ENCODE measurements around the gene FAXC.
A peak's percentile ranks its signal among the peaks of the same experiment; 100 is the strongest.
"Not testable (repeated sequence)": the region's sequence is repeated elsewhere in the genome, so short reads cannot be mapped to it uniquely, and the experiment has no call there.

Gene FAXC

GRCh38 chr6:99285881-99286280, 63.6 kb downstream of the FAXC start:
- DNase-seq = no peak

GRCh38 chr6:99282479-99283062, 66.9 kb downstream of the FAXC start:
- DNase-seq = peak; percentile 12

- DNase-seq = no peak
Measured at GRCh38 chr6:99276747-99277146, 72.7 kb downstream of the FAXC start.

GRCh38 chr6:99270826-99271225, 78.6 kb downstream of the FAXC start:
- DNase-seq = no peak

DNA sequence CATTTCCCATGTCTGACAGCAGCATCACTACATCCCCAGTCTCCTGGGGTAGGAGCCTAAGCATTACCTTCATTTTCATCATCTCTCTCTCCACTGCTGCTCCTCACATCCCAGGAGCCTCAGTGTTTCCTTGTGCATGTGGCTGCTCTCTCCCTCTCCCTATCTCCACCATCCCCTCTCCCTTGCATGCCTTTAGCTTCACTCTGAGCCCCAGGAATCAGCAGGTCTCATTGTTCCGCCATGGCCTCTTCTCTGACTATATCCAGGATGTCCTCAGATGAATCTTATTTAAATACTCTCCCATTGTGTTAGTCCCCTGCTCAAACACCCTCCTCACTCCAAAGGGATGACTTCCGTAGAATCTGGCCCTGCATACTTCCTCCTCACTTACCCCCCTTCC, 79.4 kb downstream of the FAXC start:
- no peak for DNase-seq

DNA sequence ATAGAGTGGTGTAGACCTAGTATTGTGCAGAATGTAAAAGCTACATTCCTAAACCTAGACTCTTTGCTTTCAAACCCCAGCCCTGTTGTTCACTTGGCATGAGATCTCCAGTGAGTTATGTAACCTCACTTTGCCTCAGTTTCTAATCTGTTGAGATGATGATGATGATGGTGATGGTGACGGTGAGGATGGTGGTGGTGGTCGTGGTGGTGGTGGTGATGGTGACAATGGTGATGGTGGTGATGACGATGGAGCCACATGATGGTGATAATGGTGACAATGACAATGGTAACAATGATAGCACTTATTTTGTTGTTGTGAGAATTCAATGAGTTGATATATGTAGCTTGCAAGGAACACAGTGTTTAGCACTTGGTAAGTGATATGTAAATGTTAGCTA, 80.3 kb downstream of the FAXC start:
- DNase-seq = no peak

GRCh38 chr6:99266996-99267395, 82.5 kb downstream of the FAXC start:
- not testable (repeated sequence) for DNase-seq

DNA sequence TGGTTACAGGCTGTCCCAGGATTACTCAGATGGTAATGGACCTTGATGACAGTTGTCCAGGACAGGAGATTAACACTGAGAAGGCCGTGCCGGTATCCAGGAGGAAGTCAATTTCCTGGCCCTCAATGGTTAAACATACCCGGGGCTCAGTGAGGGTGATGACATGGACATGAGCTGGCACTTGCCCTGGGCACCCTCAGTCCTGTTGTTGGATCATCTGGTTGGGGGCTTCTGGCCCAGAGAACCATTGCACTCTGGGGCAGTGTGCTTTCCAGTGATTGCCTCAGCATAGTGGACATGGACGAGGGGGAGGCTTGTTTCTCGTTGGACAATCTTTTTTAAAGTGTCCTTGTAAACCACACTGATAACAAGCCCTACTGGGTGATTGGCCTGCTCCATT, 84.0 kb downstream of the FAXC start:
- not testable (repeated sequence) for DNase-seq

- no peak for DNase-seq
Measured at GRCh38 chr6:99254616-99255550, 94.6 kb downstream of the FAXC start.

GRCh38 chr6:99253271-99253670, 96.2 kb downstream of the FAXC start:
- no peak for DNase-seq

DNA sequence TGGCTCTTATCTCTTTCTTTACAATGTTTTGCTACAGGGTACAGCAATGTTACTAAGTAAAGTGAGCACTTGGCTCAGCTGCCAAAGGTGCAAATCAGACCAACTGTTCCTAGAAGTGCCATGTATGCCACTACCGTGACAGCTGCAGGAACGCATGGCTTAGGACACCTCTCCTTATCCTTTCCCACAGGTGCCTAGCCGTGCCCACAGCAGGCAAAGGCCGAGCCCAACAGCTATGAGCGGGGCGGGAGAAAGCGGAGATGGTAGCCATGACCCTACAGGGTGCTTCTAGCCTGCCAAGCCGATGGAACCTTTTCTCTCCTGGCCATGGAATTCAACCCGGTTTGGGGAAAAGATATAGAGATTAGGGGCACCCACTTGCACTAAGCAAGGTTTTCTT, 97.1 kb downstream of the FAXC start:
- no peak for DNase-seq

DNA sequence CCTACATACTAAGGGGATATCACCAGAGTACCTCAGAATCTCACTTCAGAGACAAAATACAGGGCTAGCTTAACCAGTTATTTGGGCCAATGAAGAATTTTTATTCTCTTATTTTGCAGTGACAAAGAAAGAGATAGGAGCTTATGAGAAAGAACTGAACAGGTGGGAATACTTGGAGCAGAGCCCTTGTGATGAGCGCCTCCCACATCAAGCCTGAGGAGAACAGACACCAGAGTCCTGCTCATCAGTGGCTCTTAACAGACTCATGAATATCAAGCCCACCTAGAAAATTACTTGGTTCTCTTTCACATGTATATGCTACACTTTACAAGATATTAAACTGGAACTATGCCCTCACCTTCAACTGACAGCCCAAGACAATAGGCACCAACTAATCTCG, 99.0 kb downstream of the FAXC start:
- DNase-seq = no peak

- DNase-seq = no peak
Measured at GRCh38 chr6:99246602-99247001, 102.9 kb downstream of the FAXC start.

- peak; percentile 2 for DNase-seq
Measured at GRCh38 chr6:99241905-99242534, 107.5 kb downstream of the FAXC start.

DNA sequence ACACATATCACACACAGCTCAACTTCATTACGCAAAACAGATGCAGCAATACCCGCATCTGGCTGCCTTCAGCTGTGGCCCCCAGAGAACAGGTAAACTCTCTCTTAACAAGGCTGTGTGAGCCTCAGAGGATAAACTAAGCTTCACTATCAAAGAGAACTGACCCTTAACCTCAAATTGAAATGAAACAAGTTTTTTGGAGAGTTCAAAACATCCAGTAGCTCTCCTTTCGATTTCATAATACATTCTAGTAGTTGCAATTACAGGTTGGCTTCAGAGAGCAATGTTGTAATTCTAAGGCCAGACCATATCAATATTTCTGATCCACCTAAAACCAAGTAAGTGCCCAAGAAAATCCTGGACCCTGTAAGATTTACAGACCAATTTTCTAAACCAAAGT, 113.5 kb downstream of the FAXC start:
- no peak for DNase-seq

DNA sequence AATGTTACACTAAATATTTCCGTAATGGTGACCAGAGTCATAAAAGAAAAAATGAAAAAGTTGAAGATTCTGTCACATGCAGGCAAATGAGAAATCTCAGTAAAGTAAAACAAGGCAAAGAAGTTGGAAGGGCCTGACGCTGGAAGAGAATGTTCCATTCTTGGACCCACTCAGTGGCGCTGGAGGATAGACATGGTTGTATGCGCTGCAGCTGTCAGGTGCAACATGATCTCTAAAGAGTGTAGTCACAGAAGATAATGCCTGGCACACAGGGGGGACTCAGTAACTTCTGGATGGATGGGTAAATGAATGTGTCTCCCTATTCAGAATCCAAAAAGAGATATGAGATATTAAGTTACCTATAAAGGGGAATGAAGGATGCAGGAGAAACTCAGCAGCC, 116.3 kb downstream of the FAXC start:
- DNase-seq = no peak

GRCh38 chr6:99232056-99232455, 117.4 kb downstream of the FAXC start:
- DNase-seq = no peak

GRCh38 chr6:99225172-99225571, 124.3 kb downstream of the FAXC start:
- no peak for DNase-seq
